HG02938 (cell line): ENCODE measurements around the gene B4GALT5.
"Not testable (repeated sequence)": the region's sequence is repeated elsewhere in the genome, so short reads cannot be mapped to it uniquely, and the experiment has no call there.

Experiments used
- ATAC-seq: cut with Tn5 transposase; IDR thresholded peaks from one replicate; pipeline ENCODE4 v1.9.1; 2021; ENCODE audit warnings: mild to moderate bottlenecking, moderate library complexity; ENCODE audit not compliant: unreplicated experiment

Gene B4GALT5

DNA sequence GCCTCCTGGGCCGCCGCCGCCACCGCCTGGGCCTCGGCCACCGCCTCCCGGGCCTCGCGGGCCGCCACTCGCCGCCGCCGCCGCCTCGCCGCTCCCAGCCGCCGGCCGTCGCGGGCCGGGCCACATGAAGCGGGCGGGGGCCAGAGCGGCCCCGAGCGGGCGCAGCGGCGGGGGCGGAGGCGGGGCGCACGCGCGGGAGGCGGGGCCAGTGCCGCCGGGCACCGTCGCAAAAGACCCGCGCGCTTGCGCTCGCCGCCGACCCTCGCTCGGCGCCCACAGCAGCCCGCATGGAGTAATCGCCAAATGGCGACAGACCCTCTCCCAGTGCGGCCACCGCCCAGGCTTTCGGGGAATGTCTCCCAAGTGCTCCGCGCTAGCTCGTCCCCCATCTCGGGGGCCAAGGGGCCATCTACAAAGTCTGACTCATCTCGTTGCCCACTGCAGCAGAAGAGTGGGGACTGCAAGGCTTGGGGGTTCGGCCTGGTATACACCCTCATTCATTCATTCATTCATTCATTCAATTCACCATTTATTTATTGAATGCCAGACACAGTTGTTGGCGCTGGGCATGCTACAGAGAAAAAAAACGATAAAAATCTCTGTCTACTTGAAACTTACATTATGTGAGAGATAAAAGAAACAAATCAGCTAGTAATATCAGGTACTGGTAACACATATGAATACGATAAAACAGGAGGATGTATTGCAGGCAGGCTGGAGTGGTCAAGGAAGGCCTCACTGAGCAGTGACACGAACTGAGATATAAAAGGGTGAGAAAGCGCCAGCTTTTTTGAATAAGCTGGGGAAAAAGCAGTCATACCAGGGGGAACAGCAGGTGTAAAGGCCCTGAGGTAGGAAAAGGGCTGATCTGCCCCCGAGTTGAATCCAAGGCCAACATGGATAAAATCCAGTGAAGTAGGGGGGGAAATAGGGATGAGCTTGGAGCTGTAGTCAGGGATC lies at the start of gene B4GALT5:
TSS of gene B4GALT5 (minus strand) at position 126 of the 960 bp plus-strand sequence. CDS start 188 bp downstream, outside the sequence.
- peak; percentile 76 for ATAC-seq

- no peak for ATAC-seq
Observed at GRCh38 chr20:49762940-49763766, 49.5 kb upstream of the B4GALT5 start.

DNA sequence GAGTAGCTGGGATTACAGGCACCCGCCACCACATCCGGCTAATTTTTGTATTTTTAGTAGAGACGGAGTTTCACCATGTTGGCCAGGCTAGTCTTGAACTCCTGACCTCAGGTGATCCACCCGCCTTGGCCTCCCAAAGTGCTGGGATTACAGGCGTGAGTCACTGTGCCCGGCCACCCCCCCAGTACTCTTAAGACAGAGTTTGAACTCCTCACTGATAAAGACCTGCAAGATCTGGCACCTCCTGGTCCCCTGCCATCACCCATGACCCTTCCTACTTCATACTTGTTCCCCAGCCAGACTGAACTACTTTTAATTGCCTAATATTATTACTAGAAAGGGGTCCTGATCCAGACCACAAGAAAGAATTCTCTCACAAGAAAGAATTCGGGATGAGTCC lies 48.2 kb upstream of the B4GALT5 start:
- ATAC-seq = not testable (repeated sequence)

GRCh38 chr20:49759266-49759950 lies 45.7 kb upstream of the B4GALT5 start:
- ATAC-seq = no peak

- ATAC-seq = no peak
Observed at GRCh38 chr20:49758781-49759180, 45.1 kb upstream of the B4GALT5 start.

DNA sequence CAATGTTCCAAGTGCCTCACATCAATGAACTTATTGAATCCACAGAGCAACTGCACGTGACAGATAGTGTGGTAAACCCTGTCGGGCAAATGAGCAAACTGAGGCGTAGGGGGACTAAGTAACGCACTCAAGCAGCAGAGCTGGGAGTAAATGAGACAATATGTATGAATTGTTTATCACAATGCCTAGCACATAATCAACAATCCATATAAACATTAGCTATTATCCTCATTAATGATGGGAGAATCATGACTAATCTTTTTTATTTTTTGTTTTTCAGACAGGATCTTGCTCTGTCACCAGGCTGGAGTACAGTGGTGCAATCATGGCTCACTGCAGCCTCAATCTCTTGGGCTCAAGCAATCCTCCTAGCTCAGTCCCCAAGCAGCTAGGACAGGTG lies 43.9 kb upstream of the B4GALT5 start:
- ATAC-seq = no peak

GRCh38 chr20:49756241-49756640 lies 42.6 kb upstream of the B4GALT5 start:
- no peak for ATAC-seq

DNA sequence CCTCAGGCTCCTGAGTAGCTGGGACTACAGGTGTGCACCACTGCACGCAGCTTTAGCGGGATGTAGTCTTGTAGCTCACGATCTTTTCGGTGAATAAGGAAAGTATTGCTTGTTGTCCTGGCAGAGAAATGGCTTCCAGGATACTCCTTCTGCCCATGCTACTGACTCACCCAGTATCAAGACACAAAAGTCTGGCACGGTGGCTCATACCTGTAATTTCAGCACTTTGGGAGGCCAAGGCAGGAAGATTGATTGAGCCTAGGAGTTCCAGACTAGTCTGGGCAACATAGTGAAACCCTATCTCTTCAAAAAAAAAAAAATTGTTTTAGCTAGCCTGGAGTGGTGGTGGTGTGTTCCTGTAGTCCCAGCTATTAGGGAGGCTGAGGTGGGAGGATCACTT lies 40.9 kb upstream of the B4GALT5 start:
- no peak for ATAC-seq

DNA sequence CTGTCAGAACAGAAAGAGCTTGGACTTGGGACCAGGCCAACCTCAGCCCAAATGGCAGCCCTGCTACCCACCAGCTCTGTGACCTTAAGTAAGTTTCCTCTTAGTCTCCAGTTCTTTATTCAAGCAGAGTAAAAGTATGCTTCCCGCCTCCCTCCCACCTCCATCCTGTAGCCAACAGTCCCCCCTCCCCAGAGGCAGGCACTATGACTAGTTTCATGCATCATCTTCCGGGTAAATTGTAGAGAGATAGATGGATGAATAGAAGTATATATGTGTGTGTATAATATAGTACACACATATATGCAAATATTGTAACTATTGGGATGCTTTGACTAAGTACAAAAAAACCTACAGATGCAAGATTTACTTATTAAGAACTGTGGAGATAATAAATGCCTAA lies 39.5 kb upstream of the B4GALT5 start:
- ATAC-seq = no peak

DNA sequence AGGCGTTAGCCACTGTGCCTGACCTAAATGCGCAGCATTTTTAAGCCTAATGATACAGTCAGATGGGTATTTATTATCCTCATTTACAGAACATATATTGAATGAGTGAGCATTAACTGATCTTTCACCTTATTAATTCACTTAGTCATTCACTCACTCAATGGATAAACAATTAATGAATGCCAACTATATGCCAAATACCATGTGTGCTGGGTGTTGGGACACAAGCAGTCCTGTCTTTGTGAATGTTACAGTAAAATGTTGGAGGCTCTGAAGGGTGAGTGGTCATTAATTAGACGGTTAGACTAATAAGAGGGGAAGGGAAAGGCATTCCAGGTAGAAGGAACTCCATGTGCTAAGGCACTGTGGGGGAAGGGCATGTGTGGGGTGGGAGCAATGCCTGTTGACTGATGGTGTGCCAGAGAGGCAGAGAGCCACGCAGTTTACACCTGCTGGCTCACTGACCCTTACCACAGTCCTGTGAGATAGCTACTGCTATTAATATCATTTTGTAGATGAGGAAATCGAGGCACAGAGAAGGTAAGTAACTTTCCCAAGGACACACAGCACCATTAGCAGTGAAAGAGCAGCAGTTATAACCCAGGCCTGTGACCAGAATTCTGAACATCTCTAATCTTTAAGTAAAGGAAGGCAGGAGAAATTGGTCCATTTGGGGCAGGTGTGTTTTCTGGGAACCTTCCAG lies 38.7 kb upstream of the B4GALT5 start:
- ATAC-seq = no peak

- ATAC-seq = no peak
Observed at GRCh38 chr20:49751397-49751736, 37.7 kb upstream of the B4GALT5 start.

GRCh38 chr20:49750611-49751396 lies 37.1 kb upstream of the B4GALT5 start:
- peak; percentile 79 for ATAC-seq

DNA sequence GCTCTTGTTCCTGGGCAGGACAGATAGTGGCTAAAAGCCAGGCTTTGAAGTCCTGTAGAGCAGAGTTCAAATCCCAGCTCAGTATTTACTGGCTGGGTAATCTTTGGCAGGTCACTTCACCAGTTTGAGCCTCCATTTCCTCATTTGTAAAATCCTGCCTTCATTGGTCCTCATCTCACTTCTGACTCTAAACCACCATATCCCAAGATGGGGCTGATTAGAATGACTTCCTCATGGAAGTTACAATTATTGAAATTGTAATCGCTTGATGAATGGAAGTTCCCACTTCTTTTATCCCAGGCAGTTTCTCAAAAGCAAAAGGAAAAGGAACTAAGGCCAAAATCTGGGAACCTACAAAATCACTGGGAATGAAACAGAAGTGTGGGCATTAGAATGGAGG lies 35.9 kb upstream of the B4GALT5 start:
- ATAC-seq = no peak

- no peak for ATAC-seq
Observed at GRCh38 chr20:49748525-49748838, 34.8 kb upstream of the B4GALT5 start.

DNA sequence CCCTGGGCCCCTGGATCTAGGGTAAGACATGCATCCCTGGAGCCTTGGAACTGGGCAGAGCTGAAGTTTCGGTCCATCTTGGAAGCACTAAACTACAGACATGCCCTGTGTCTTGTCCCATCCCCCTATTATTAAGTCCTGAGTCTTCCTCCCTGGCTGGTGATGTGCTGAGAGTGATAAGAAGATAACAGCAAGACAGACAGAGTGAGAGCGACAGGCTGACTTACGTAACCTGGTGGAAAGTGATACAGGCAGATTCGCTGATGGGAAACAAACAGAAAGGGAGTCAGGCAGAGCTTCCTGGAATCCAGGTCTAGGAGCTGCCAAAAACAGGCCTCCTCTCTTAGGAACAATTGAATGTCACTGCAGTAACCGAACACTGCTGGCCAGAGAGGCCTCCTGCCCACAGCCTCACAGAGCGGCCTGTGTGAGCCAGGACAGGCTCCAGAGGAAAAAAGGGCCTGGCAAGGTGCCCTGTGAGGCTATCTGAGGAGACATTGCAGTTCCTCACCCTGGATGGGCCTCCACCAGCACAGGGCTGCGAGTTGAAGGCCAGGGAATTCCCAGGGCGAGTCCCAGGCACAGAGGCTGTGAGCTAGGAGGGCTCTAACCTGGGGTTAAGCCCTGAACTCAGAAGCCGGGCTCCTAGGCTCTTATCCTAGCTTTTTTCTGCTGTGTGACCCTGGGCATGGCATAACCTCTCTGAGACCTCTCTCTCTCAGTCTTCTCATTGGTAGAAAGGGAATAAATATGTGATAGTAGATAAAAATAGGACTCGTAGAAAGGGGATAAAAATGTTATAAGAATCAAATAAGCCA lies 34.2 kb upstream of the B4GALT5 start:
- no peak for ATAC-seq

DNA sequence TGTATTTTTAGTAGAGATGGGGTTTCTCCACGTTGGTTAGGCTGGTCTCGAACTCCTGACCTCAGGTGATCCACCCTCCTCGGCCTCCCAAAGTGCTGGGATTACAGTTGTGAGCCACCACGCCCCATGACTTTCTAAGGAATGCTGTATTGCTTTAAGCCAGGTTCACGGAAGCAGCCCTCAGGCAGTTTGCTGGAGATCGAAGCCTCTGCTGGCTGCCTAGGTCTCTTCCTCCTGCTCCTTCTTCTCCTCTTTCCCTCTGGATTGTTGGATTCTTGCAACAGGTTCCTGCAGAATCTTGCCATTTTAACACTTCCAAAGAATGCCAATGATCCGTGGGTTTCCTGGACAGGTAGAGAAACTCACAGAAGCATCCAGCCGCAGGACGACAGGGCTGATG lies 29.3 kb upstream of the B4GALT5 start:
- no peak for ATAC-seq

DNA sequence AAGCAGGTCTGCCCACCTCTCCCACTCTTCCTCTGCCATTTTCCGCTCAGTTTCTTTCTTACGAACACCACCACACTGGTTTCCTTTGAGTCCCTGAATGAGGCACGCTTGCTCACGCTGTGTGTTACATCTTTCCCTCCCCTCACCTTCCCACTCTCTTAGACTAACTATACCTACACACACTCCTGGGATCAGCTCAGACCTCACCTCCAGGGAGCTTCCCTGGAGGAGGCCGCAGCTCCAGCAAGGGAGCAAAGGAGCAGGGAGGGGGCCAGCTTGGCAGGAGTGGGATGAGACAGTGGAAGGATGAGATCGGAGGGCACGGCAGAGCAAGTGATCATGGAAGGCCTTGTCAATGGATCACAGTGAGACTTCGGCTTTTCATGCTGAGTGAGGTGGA lies 28.3 kb upstream of the B4GALT5 start:
- no peak for ATAC-seq

DNA sequence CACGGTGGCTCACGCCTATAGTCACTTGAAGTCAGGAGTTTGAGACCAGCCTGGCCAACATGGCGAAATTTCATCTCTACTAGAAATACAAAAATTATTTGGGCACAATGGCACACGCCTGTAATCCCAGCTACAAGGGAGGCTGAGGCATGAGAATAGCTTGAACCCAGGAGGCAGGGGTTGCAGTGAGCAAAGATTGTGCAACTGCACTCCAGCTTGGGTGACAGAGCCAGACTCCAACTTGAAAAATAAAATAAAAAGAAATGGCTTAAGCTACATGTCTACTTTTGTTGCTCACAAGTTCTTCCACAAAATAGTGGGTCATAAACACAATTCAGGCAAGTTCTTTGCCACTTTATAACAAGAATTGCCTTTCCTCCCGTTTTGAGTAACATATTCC lies 27.1 kb upstream of the B4GALT5 start:
- ATAC-seq = no peak

DNA sequence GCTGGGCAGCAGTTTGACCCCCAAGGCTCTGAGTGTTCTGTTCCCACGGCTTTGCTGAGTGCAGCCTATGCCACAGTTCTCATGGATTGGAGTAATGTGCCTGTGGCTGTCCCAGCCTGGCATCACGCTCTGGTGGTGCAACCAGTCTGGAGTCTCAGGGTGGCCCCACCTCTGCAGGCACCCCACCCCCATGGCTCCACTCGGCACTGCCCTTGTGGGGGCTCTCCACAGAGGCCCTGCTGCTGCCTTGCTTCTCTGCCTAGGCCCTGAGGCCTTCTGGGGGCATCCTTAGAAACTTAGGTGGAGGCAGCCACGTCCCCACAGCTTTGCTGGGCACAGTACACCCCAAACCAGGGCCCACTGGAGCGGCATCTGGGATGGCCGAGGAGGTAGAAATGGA lies 25.4 kb upstream of the B4GALT5 start:
- no peak for ATAC-seq
